Hematopoietic multipotent progenitor cell treated with erythropoietin and hydrocortisone succinate and interleukin-3 and kit ligand, for 6 days (in vitro differentiated cells): Measurements from ENCODE around the gene MACF1.

ENCODE experiments used
- DNase-seq: peaks from one replicate; pipeline ENCODE4 v3.0.0-alpha.2; 2015

MACF1 gene

DNA sequence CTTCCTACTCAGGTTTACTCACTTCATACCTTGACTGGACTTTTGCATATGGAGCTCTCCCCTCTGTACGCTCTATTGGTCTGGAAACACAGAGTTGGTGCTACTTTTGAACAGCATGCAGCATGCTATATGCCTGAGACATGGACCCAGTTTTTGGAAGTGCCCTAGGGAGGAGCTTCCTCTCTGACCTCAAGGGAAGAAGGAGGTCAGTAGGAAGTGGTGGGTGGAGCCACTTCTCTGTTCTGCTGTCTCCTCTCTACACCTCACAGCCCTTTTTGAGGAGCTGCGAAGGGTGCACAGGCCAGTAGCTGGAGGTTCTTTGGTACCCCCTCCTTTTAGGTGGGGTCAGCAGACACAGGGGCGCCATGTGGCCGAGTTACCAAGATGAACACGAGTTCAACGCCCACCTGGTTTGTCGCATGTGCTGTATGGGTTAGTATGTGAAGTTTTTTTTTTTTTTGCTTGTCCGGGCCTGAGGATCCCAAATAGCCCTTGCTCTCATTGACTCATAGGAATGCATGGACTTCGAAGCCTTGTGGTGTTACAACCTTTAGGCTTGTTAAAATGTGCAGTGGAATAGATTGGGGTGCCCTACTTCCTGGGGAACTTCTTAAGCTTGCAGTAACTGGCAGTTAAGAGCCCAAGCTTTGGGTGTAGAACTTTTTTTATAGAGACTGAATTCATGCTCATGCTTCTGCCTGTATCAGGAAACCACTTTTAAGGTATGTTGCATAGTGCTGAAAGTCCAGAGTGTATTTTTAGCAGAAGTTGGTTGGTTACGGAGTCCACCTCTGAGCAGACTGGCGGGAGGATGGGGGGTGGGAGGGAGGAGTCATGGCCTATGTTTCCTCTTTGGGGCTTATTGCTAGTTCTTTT, 10.7 kb downstream of the MACF1 start:
- DNase-seq: peak; percentile 76

DNA sequence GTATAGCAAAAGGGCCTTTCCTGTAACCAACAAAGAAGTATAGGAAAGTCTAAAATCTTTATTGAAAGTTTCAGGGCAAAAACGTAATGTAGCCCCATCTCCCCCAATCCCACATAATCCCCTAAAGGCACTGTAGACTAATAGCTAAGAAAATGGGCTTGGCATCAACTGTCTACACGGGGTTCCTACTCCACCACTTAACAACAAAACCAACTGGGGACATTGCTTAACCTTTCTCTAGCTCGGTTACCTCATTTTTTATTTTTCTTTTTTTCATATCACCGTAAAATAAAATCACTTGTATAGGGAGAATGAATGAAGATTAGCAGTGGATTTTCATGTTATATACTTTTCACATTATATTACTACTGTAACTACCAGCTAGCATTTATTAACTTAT, 12.3 kb downstream of the MACF1 start:
- DNase-seq: peak; percentile 52

GRCh38 chr1:39220891-39221870, 16.7 kb downstream of the MACF1 start:
- no peak for DNase-seq

GRCh38 chr1:39224295-39224829, 19.9 kb downstream of the MACF1 start:
- DNase-seq: no peak

- DNase-seq: no peak
Observed at GRCh38 chr1:39226836-39227235, 22.3 kb downstream of the MACF1 start.

DNA sequence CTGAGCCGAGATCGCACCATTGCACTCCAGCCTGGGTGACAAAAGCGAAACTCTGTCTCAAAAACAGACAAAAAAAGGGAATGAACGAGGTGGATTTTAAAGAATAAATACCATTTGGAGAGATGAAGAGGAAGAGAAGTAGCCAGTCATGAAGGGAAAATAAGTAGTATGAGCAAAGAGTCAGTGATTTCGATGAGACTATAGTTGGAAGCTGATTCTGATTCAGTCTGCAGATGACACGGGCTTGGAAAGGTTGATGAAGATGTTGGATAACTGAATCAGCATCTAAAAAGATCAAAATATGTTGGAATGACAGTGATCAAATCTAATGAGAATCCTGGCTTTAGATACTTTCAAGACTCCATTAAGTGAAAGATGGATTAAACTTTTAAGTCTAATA, 23.8 kb downstream of the MACF1 start:
- no peak for DNase-seq

DNA sequence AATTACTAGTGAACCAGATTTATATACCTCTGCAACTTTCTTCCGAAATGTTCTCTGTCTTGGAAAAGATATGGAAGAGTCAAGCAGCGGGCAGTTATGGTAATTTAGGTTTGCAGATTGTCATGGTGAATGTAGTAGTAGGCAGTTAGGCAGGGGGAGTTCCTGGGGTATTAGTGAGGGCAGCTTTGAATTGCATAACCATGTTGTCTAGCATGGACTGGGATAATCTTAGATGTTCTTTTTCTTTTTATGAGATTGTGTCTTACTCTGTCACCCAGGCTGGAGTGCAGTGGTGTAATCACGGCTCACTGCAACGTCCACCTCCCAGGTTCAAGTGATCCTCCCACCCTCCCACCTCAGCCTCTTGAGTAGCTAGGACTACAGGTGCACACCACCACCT, 25.0 kb downstream of the MACF1 start:
- no peak for DNase-seq

DNA sequence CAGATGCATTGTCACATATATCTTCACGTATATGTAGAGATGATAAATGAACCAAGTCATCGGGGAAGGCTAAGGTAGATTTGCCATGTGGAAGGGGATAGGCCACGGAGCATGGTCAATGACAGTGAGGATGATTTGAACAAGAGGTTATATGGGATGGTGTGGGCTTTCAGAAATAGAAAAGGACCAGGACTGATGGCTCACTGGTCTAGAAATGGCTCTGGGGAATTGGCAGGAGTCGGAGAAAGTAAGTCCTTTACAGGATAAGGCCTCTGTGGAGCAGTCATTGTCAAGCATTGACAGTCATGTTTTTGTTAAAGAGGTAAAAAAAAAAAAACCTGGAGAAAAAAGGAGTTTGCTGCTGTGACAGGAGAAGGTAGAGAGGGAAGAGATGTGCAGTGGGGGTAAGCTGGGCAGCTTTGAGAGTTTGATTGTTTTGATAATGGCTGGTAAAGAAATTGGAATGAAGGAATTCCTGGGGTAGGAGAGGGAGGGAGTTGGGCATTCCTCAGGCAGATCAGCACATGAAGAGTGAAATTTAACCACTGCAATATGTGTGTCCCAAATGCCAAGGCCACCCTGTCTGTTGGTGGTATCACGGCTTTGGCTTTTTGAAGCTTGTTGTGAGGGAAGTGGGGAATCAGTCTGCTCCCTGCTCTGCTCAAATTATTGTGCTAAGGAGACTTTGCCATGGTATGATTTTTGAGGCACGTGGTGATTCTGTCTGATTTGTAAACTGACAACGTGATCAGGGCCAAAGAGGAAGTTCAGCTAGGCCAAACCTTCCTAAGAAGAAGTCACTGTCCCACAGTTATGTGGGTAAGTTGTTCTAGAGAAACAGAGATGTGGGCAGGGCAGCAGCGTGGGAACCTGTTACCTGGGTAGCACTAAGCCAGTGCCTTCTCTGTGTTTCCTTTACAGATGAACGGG, 26.0 kb downstream of the MACF1 start:
- peak; percentile 75 for DNase-seq

GRCh38 chr1:39236971-39237370, 32.5 kb downstream of the MACF1 start:
- no peak for DNase-seq

- no peak for DNase-seq
Observed at GRCh38 chr1:39238476-39238875, 34.0 kb downstream of the MACF1 start.

GRCh38 chr1:39239968-39240367, 35.5 kb downstream of the MACF1 start:
- no peak for DNase-seq

DNA sequence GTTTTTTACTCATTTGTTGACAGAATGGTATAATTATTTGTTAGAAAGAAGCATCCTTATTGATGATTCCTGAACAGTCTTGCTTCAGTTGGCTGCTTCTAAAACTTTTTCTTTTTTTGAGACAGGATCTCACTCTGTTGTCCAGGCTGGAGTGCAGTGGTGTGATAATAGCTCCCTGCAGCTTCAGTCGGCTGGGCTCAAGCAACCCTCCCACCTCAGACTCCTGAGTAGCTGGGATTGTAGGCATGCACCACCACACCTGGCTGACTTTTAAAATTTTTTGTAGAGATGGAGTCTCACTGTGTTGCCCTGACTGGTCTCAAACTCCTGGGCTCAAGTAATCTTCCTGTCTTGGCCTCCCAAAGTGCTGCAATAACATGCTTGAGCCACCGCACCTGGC, 38.8 kb downstream of the MACF1 start:
- no peak for DNase-seq

DNA sequence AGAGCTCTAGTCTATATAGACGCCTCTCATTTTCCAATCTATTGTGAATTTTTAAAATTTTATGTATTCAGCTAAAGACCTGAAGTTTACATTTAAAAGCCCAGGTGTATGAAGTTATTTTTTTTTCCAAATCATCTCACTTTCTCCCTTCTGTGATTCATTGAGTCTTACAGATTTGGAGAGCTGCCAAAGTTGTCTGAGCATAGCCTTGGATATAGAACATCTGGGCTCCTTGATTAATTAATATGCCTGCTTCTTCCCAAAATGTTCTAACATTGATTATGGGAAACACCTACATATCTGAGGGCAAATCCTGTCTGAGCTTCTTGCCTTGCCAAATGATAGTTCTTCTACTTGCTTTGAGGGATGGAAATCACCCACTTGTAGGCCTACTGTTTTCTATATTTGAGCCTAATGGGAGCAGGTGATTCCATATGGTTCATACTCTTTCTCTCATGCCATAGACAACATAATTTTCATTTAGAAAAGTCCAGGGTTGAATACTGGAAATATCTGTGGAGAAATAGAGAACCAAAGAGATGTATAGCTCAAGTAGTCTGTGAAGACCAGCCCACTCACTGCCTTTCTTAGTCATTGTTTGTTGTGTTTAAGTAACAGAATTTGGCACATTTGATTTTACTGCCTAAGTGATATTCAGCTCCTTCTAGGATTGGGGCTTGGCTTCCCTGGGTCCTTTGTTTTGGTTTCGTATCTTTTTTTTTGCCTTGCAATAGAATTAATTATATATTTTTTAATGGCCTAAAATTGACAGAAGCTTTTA, 46.2 kb downstream of the MACF1 start:
- DNase-seq: peak; percentile 55

GRCh38 chr1:39255222-39255621, 50.7 kb downstream of the MACF1 start:
- DNase-seq: no peak

DNA sequence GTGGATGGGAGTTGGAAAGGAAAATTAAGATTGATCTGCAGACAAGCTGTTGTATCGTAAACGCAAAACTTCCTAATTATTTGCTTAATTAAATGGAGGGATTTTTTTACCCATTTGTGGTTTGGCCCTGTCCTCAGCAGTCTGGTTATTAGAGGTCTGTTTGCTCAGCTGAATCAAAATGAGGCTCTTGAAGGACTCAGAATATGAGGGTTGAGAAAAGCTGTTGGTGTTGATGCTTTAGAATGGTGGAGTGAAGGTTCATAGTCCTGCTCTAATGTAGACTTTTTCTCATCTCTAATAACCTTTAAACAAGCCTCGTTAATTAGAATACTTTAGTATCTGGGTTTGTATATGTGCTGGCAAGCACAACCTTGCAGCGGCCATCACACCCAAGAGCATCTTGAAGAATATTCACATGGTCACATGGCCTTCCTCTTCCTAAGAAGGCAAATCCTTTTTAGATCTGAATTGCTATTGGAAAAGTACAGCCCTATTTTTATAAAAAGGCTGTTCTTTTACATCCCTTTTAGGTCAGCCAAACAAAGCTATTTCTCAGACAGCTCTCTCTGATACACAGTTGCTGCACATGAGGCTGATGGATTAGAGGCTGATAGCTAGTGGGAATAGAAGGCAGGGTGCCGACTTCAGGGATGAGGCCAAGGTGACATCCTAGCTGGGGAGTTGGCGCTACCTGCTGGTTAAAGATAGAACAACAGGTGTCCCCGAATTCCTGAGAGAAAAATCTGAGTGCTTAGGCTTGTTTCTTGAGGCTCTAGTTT, 53.8 kb downstream of the MACF1 start:
- peak; percentile 82 for DNase-seq

GRCh38 chr1:39258925-39259244, 54.4 kb downstream of the MACF1 start:
- DNase-seq: no peak

DNA sequence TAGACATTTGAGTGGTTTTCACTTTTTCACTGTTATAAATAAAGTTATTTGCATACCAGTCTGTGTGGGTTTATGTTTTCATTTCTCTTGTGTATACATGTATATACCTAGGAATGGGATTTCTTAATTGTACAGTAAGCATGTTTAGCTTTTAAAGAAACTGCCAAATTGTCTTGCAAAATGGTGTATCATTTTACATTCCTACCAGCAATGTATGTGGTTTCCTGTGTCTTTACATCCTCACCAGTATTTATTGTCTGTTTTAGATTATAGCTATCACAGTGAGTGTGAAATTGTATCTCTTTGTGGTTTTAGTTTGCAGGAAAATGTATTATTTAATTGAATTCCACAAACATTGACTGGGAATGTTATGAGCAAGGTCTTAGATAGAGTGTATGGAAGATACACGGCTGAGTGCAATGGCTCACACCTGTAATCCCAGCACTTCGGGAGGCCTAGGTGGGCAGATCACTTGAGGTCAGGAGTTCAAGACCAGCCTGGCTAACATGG, 57.3 kb downstream of the MACF1 start:
- DNase-seq: no peak

DNA sequence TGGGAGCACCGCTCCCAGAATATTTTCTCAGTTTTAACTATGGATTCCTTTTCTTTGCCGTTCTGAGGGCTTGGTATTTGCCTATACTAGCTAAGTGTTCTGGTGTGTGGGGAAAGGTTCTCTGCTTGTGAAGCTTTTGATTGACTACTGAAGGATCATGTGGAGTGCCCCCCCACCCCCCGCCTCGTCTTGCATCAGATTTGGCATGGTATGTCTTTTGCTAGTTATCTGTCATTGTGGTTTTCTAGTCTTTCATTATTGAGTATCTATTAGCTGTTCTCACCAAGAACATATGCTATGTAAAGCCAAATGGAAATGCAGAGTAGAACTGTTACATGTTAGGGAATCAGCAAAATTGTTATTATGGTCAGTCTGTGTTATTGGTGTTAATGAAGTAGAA, 58.3 kb downstream of the MACF1 start:
- DNase-seq: peak; percentile 52

DNA sequence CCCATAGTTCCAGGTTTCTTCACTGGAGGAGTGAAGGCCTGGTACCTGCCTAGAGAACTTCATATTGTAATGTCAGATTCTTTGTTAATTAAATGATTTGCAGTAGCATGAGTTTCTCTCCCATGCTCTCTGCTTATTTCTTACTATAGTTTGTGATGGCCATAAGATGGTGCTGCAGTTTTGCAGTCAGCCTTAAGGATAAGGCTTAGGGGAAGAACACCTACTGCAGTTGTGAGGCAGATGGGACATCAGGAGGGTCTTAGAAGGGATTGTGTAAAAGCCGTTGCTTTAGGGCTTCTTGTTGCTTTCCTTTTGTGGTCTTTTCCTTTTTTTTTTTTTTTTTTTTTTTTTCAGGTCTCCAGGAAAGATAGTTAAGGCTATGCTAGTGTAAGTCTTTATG, 61.8 kb downstream of the MACF1 start:
- DNase-seq: peak; percentile 65

DNA sequence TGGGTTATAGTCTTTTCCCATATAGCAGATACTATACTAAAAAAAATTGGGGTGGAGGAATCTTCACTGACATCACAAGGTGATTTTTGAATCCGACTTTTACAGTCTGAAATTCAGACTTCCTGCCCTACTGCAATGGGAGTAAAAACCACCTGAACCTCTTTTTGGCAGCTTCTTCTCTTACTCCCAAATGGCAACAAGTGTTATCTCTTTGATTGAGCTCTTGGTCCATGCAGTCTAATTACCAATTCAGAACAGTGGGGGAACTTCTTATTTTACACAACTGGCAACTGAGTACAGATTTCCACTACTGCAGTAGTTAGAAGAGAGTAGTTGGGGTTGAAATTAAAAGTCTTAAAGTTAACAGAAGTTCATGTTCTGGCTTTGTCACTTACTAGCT, 62.3 kb downstream of the MACF1 start:
- DNase-seq: no peak
